ENCODE measurements around the gene TRMT61A. TPM values are rescaled to one million over a fixed set of nuclear protein-coding genes. Genes with fewer than 3 reads are reported as not detected.

The TRMT61A gene
- total and polyA plus RNA-seq, 2 of the 13 experiments (the other 11 are each of a cell fraction or from before 2014, with no cell fraction given): 6.5 to 13.6 TPM

- TF ChIP-seq TARDBP (CRISPR knock-in tag; IDR thresholded peaks at IDR 0.05) (no peak), ZNF383 (CRISPR knock-in tag; IDR thresholded peaks at IDR 0.05; ENCODE audit: borderline replicate concordance) (no peak), ZNF451 (CRISPR knock-in tag; IDR thresholded peaks at IDR 0.05) (no peak), CENPBD1 (CRISPR knock-in tag; IDR thresholded peaks at IDR 0.05; ENCODE audit: borderline replicate concordance, low read depth) (no peak), REPIN1 (CRISPR knock-in tag; IDR thresholded peaks at IDR 0.05; ENCODE audit: borderline replicate concordance, low read depth) (peak; percentile 62; the same call in 1 of the 2 replicates), YY1 (IDR thresholded peaks at IDR 0.05; ENCODE audit: insufficient read depth, insufficient replicate concordance, low read depth, low read length) (peak; percentile 89), GTF3A (CRISPR knock-in tag; conservative IDR thresholded peaks at IDR 0.05) (no peak), PPARG (CRISPR knock-in tag; conservative IDR thresholded peaks at IDR 0.05) (no peak), SNRNP70 (IDR thresholded peaks at IDR 0.05; ENCODE audit: low read depth, low read length) (no peak), ERF (CRISPR knock-in tag; IDR thresholded peaks at IDR 0.05) (peak; percentile 30; the same call in 1 of the 2 replicates), ARNT (IDR thresholded peaks at IDR 0.05) (no peak), ZNF501 (CRISPR knock-in tag; IDR thresholded peaks at IDR 0.05) (peak; percentile 61), ZBTB25 (CRISPR knock-in tag; IDR thresholded peaks at IDR 0.05) (peak; percentile 58; the same call in 1 of the 2 replicates), SCMH1 (CRISPR knock-in tag; IDR thresholded peaks at IDR 0.05; ENCODE audit: borderline replicate concordance) (no peak), SUZ12 (IDR thresholded peaks at IDR 0.05; ENCODE audit: low read depth, low read length) (no peak), CENPX (CRISPR knock-in tag; IDR thresholded peaks at IDR 0.05) (no peak)
- TF ChIP-seq, protein P1, sequence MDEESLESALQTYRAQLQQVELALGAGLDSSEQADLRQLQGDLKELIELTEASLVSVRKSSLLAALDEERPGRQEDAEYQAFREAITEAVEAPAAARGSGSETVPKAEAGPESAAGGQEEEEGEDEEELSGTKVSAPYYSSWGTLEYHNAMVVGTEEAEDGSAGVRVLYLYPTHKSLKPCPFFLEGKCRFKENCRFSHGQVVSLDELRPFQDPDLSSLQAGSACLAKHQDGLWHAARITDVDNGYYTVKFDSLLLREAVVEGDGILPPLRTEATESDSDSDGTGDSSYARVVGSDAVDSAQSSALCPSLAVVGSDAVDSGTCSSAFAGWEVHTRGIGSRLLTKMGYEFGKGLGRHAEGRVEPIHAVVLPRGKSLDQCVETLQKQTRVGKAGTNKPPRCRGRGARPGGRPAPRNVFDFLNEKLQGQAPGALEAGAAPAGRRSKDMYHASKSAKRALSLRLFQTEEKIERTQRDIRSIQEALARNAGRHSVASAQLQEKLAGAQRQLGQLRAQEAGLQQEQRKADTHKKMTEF (CRISPR knock-in tag; IDR thresholded peaks at IDR 0.05): 0 out of 2 replicates have a peak, but pooled peaks have one; percentile 54
- TF ChIP-seq, protein P2, sequence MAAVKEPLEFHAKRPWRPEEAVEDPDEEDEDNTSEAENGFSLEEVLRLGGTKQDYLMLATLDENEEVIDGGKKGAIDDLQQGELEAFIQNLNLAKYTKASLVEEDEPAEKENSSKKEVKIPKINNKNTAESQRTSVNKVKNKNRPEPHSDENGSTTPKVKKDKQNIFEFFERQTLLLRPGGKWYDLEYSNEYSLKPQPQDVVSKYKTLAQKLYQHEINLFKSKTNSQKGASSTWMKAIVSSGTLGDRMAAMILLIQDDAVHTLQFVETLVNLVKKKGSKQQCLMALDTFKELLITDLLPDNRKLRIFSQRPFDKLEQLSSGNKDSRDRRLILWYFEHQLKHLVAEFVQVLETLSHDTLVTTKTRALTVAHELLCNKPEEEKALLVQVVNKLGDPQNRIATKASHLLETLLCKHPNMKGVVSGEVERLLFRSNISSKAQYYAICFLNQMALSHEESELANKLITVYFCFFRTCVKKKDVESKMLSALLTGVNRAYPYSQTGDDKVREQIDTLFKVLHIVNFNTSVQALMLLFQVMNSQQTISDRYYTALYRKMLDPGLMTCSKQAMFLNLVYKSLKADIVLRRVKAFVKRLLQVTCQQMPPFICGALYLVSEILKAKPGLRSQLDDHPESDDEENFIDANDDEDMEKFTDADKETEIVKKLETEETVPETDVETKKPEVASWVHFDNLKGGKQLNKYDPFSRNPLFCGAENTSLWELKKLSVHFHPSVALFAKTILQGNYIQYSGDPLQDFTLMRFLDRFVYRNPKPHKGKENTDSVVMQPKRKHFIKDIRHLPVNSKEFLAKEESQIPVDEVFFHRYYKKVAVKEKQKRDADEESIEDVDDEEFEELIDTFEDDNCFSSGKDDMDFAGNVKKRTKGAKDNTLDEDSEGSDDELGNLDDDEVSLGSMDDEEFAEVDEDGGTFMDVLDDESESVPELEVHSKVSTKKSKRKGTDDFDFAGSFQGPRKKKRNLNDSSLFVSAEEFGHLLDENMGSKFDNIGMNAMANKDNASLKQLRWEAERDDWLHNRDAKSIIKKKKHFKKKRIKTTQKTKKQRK (IDR thresholded peaks at IDR 0.05; ENCODE audit: low read length): no peak
- TF ChIP-seq, protein P3, sequence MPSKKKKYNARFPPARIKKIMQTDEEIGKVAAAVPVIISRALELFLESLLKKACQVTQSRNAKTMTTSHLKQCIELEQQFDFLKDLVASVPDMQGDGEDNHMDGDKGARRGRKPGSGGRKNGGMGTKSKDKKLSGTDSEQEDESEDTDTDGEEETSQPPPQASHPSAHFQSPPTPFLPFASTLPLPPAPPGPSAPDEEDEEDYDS (CRISPR knock-in tag; IDR thresholded peaks at IDR 0.05): 0 out of 2 replicates have a peak, but pooled peaks have one; percentile 24
- TF ChIP-seq, protein P4, sequence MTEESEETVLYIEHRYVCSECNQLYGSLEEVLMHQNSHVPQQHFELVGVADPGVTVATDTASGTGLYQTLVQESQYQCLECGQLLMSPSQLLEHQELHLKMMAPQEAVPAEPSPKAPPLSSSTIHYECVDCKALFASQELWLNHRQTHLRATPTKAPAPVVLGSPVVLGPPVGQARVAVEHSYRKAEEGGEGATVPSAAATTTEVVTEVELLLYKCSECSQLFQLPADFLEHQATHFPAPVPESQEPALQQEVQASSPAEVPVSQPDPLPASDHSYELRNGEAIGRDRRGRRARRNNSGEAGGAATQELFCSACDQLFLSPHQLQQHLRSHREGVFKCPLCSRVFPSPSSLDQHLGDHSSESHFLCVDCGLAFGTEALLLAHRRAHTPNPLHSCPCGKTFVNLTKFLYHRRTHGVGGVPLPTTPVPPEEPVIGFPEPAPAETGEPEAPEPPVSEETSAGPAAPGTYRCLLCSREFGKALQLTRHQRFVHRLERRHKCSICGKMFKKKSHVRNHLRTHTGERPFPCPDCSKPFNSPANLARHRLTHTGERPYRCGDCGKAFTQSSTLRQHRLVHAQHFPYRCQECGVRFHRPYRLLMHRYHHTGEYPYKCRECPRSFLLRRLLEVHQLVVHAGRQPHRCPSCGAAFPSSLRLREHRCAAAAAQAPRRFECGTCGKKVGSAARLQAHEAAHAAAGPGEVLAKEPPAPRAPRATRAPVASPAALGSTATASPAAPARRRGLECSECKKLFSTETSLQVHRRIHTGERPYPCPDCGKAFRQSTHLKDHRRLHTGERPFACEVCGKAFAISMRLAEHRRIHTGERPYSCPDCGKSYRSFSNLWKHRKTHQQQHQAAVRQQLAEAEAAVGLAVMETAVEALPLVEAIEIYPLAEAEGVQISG (CRISPR knock-in tag; IDR thresholded peaks at IDR 0.05): peak; percentile 57
Observed at GRCh38 chr14:103528587-103529382, at the start of gene TRMT61A (continued).
